GM21529 (cell line): Measurements from ENCODE around the gene TMEM107.
"Not testable (repeated sequence)": the region's sequence is repeated elsewhere in the genome, so short reads cannot be mapped to it uniquely, and the experiment has no call there.

Experiments used
- ATAC-seq: cut with Tn5 transposase; IDR thresholded peaks from one replicate; pipeline ENCODE4 v1.9.1; 2021; ENCODE audit not compliant: unreplicated experiment

Gene TMEM107

DNA sequence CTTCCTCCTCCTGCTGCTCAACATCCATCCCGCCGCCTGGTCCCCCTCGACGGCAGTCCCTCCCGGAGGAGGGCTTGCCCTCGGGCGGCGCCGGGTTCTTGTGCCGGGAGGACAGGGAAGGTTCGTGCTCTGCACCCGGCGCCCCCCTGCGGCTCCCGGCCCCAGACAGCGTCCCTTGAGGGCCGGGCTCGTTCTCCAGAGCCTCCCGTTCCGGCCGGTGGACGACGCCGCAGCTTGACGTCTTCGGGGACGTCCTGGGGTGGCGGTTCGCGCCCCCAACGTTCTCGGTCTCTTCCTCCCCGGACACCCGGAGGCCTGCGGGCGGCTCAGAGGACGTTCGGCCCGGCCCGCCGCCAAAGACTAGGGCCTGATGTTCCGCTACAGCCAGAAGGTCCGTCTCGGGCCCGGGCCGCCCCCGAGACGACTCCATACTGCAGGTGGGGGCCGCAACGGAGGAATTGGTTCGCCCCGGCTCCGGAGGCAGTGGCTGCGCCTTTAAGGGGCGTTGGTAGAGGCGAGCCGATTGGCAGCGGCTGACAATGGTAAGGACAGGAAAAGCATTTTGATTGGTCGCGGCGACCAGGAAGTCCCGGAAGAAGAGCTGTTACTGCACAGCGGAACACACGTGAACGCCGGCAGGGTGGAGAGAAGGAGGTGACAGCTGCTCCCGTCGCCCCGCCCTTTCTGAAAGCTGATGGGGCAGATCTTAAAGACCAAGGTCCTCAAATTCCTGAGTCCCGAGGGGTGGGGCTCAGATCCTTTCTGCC, 13.7 kb upstream of the TMEM107 start, which contains the start of gene BORCS6:
Gene BORCS6 (minus strand): TSS at position 470 of the 767 bp plus-strand sequence. CDS start 40 bp downstream, at position 430.
- peak; percentile 53 for ATAC-seq

DNA sequence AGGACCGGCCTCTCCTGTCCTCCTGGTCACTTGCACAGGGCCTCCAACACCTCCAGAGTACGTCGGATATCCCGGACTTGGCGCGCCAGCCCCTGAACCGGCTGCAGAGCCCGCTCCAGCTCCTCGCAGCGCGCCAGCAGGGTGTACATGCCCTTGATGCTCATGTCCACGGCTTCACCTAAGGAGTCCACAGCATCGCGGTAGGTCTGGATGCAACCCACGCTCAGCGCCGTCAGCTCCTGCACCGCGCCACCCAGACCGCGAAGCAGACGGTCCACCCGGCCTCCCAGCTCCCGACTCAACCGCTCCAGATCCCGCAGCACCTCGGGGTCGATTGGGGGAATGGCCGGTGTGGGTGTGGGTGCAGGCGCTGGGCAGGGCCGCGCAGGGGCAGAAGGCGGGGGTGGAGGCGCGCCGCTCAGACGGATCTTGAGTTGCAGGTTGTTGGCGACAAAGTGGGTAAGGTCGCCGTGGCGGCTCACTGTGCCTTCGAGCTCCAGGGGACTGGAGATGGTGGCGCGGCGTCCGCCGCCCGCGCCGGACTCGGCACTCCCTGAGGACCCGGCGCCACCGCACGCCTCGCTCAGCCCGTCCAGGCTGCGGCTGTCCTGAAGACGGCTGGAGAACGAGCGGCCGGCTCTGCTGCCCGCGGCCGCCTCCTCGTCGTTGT, 13.0 kb upstream of the TMEM107 start:
- no peak for ATAC-seq

DNA sequence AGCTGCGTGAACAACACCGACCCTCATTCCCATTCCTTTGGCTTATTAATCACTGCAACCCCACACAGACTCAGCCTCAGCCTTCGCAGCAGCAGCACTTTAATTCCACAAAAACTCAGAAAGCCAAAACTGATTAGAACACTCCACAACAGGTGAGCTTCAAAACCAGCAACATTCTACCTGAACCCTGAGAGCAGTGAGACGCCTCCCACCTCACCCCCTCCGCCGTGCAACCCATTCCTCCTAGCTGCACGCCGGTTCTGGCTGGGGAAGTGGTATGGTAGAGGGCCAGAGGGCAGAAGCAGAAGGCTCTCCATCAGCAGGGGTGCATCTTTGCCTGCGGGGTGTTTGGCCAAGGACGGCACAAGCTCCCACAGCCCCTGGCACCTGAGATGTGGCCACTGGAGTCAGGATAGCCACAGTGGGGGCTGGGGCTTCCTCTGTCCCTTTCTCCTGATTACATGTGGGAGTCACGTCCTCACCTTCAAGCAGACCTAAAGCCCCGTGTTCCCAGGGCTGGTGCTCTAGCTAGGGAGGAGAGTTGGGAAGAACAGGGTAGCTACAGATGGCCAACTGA, 12.2 kb upstream of the TMEM107 start:
- ATAC-seq: no peak

DNA sequence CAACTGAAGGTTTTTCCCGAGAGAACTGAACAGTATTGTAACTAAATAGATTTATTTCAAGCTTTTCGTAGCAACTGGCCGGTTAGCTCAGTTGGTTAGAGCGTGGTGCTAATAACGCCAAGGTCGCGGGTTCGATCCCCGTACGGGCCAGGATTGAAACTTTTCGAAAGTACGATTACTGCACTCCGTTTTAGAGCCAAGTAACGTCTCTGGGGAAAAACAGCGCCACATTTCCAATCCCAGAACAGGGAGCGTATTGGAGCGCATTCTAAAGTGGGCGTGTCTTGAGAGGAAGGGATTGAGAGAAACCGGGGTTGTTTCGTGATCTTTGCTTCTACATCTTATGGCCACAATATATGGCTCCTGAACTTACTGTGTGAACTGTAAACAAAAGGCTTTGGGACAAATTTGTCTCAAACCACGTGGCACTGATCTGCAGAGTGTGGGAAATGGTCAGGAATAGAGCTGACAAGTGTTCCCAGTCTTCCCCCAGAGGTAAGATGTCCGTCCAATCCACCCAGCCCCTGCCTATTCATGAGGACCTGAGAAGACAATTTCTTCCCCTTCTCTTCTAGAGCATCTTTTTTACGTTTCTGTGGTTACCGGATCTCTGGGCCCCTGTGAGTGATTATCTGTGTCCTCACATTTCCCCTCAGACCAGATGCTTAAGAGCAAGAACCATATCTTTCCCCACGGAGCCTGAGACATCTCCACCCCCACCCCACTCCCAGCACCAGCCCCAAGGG, 11.5 kb upstream of the TMEM107 start:
- ATAC-seq: no peak

DNA sequence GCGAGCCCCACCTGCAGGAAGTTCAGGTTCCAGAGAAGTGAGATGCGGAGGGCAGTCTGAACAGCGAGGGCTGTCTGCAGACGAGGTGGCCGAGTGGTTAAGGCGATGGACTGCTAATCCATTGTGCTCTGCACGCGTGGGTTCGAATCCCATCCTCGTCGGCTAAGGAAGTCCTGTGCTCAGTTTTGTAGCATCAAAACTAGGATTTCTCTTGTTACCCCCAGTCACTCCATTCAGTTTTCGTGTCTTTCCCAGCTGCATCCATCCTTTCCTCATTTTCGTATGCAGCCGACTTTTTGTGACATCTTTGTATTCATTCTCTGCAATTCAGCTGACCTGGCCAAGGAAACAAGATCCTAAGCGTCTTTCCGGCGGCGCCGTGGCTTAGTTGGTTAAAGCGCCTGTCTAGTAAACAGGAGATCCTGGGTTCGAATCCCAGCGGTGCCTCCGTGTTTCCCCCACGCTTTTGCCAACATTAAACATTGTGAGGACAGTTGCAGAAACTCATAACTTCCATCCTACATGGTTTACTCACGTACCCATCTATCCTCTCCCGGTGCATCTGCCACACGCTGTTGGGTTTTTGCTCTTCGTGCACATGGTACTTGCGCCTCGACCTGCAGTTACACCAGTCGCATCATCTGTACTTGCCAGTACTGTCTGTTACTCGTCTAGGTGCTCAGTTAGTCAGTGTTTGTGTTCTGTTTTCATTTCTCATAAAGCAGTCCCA, 10.8 kb upstream of the TMEM107 start:
- peak; percentile 23 for ATAC-seq

DNA sequence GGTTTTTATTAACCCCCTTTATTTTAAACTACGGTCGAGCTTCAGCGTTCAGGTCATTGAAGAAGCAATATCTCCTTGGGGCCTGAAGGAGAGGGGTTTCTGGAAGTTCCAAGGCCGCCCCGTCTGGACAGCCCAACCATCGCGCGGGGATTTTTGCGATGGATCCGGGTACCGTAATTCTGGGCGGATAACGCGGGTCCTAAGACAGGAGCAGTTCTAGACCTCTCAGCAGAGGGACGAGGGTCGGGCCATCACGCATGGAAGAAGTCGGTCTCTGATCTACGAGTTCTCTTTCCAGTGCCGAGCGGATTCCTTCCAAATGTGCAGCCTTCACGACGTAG, 10.2 kb upstream of the TMEM107 start:
- no peak for ATAC-seq

DNA sequence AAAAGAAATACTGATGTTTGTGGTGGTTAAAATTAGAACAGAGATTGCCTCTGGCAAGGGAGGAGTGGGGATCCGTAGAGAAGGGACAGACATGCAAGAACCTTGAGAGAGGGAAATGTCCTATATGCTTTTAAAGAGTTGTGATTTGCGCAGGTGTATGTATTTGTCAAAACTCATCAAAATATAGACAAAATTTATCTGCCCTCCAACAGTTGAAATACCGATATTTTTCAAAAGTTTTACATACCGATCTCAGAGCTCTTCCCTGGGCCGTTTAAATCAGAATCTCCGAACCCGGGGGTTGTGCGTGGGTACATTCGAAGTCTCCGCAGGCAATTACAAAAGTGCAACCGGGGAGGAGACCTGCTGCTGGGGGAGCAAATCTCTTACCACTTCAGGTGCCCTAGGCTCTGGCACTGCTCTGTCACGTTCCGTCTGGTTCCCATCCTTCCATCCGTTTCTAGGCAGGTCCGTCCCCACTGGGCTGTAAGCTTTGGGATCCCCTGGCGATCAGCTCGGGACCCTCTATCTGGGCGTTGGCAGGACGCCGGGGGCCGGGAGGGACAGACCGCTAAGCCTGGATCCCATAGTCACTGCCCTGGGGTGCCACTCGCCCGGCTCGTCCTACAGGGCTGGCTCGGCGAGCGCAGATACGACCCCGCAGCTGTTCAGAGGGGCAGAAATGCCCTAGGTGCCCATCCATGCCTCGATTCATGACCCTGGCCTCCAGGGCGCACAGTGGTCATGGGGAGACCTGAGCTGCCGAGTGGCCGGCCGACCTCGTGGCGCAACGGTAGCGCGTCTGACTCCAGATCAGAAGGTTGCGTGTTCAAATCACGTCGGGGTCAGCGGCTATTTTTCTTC, 9.6 kb upstream of the TMEM107 start:
- peak; percentile 17 for ATAC-seq

DNA sequence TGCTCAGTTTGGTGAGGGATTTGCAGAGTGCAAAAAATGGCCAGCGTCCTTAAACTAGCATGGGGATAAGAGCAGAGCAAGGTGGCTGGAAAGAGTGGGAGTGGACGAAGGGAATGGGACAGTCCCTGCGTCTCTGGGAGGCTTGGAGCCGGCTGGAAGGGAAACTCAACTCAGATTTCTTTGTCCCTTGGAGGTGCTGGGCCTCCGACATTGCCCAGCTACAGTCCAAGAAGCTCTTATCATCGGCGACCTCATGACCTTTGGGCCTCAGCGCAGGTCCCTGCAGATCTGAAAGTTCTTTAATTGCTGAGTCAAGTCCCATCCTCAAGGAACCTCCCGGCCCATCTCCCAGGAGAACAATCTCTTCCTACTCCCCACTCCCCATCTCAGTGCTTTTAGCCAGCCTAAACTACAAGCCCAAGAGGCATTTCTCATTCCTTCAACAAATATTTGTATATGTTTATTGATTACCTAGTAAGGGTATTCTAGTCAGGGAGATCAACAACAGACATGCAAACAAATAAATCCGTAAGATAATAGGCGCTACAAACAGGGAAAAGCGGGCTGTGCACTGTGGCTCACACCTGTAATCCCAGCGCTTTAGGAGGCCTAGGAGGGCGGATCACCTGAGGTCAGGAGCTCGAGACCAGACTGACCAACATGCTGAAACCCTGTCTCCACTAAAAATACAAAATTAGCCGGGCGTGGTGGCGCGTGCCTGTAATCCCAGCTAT, 985 bp upstream of the TMEM107 start:
- no peak for ATAC-seq

DNA sequence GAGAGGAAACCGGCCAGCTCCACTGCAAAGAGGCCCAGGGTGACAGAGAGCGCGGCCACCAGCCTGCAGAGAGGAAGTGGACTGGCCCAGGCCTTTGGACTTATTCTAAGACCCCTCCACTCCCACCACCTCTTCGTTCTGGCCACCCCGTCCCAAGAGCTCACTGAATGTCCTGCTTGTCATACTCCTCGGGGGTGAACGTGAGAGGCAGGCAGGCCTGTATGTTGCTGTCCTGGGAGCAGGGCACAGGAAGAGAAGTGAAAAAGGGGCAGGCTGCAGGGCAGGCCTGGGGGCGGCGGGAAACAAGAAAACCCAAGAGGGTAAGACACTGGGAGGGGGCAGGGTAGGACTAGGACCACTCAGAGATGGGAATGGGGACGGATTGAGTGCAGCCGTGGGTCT, 384 bp downstream of the TMEM107 start:
- ATAC-seq: peak; percentile 8

DNA sequence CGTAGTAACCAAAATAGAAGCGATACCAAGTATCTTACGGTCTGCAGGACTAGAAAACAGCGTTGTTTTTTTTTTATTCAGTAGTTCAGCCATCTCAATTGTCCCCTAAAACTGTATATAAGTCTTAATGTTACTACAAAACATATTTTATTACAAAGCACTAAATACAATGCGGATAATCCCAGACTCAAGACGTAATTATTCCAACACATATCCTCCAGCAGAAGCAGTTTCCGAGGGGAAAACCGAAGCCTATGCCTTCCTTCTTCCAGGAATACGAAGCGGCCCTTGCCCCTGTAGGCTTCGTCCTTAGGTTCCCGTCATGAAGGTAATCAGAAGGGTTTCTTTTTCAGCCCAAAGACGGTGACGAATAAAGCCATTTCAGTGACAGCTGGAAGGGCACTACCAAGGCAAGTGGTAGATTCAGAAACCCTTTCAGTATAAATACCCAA, 2.3 kb downstream of the TMEM107 start:
- ATAC-seq: no peak

DNA sequence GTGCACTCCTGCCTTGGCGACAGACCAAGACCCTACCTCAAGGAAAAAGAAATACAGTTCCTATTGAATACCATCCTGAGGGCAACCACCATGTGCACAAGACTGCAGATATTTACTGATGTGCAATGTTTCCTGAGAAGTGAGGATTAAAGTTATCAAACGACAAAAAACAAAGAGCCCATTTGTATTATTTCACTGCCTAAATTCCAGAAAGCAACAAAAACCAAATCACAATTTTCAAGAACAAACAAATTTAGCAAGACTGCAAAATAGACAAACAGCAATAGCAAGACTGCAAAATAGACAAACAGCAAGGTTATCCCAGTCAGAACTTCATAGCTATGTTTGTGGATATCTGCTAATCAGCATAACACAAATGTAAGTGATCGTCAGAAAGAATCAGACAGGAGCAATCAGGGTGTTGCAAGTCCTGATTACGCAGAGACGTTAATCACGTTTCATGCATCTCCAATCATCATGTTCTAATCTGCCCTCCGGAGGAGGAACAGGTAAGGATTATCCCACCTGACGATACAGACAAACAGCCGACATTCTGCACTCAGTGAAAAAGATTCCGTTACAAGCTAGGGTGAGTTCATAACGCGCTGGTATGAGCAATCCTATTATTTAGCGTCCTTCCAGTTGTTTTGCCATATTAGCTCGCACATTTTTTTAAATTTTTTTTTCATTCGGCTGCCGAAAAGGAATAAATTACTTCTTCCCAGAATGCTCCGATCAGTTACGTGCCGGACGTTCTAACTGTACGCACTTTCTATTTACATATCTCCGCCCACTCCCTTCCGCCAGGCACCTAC, 2.9 kb downstream of the TMEM107 start:
- peak; percentile 60 for ATAC-seq

DNA sequence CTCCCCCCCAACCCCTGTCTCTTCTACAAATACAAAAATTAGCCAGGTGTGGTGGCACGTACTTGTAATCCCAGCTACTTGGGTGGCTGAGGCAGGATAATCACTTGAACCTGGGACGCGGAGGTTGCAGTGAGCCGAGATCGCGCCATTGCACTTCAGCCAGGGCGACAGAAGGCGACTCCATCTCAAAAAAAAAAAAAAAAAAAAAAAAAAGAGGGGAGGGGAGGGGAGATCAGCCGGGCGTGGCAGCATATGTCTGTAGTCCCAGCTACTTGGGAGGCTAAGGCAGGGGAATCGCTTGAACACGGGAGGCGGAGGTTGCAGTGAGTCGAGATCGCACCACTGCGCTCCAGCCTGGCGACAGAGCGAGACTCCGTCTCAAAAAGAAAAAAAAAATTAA, 6.0 kb downstream of the TMEM107 start:
- ATAC-seq: not testable (repeated sequence)

DNA sequence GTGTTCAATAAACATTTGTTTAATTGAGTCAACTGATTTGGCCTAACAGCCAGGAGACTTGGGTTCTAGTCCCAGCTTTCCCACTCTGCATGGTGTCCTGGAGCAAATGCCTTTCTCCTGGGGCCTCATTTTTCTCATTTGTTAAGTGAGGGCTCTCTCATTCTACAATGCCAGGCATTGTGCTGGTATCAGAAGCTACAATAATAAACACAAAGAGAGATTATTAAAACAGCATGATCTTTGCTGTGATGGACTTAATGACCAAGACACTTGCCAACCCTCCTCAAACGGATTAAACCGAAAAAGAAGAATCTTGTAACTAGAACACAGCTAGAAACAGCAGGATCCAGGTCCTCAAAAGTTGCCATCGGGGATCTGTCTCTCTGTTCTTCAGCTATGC, 8.7 kb downstream of the TMEM107 start:
- ATAC-seq: no peak

DNA sequence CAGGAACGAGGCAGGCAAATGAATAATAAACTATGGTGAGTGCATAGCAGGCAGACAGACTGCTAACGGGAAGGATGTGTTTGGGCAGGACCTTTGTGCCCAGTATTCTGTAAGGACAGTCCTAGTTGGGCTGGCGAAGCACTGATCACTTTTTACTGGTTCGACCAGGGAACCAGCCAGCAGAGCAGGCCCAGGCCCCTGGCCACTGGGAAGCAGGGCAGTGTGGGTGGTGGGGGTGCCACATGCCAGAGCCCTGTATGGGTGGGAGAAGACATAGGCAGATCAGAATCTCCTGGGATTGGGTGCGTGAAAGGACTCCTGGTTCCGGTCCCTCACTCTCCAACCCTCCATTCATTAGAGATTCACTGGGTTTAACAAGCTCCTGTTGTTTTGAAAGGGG, 9.4 kb downstream of the TMEM107 start:
- ATAC-seq: no peak

DNA sequence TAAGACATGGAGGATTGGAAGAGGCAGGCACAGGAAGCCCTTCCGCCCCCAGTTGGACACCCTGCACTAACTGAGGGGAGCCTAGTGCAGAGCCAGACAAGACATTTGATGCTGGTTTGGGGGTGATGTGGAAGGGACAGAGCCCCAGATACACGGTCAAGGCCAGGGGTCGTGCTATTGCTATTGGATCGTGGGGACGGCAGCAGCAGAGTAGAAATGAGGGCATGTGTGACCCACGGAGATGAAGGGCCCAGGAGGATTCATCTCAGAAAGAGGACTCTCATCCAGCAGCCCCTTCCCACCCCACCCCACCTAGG, 11.4 kb downstream of the TMEM107 start:
- ATAC-seq: no peak

DNA sequence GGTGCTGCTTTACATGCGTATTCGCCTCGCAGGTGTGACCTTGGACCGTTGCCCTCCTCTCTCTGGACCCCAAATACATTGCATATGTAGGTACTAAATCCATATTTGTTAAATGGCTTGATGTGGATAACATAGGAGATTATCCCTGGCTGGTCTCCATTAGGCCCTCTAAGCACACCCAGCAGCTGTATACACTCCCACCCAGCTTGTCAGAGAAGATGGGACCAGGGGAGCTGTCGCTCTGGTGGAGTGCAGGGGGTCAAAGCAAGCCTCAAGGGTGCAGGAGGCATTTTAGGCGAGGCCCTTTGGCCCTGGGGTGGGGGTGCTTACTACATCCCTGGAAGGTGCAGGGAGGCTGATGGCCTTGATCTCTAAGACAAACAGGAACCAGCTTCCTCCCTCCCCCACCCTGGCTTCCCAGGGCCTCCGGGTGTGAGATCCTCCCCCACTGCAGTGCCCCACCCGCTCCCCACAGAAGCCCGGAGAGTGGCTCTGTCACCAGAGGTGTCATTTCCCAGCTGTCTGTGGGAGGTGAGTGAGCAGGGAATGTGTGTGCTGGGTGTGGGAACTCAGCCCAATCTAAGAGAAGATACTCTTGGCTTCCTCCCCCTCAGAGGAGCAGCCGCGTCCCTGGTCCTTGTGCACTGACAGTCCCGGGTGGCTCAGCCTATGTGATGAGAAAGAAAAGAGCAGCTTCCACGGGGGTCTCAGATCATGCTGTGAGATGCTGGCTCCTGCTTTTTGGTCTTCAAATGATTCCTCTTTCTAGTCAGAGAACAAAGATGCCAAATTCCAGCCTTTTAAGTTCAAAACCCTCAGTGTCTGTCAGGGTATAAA, 12.0 kb downstream of the TMEM107 start:
- ATAC-seq: no peak
